ENCODE measurements around the gene BCDIN3D. TPM values are rescaled to one million over a fixed set of nuclear protein-coding genes. Genes with fewer than 3 reads are reported as not detected.

BCDIN3D gene
- total RNA-seq, 1 experiment from 2014 or later: 4.5 TPM

DNA sequence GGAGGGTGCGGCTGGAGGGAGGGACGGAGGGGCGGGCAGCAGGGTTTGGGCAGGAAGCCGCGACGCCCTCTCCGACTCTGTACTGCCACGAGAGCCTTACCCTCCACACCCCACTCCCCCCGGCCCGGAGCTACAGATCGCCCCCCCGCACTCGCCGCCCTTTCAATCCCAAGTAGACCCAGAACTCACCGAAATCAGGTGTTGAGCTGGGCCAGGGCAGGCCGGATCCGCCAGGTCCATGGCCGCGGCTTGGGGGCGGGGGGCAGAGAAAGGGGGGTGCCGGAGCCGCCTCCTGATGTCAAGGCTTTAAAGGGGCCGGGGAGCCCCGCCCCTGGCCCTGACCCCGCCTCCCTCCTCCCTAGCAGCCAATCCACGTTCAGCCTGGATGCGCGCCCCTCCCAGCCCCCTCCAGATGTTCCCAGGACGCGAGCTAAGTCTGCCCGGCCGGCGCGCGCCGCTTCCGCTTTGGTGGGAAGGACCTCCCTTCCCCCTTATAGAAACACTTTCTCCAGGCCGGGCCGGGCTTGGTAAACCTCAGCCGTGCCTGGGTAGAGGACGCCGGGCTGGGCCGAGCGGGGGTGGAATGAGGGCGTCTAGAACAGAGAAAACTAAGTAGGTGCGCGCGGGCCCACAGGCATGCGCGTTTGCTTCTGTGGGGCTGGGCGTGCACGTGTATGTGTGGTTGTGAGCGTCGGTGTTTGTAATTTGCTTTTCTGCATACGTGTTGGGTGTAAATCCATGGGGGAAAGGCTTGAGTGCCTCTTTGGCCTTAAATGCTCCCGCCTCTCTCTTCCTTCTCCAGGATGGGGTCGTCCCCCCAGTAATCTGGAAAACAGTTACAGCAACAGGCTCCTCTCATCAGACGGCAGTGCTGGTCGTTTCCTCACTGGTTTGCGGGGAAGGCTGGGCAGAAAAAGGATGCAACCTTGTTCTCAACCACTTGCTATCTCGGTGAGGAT is 14.5 kb downstream of the BCDIN3D start, which contains the start of gene NCKAP5L:
Gene NCKAP5L (minus strand): TSS at position 281 of the 959 bp plus-strand sequence. CDS start 24,369 bp downstream, outside the sequence.
- H3K27ac ChIP-seq (ENCODE audit: low read length): peak within 1 kb of the TSS; percentile 5; the same call in 1 of the 2 replicates
- intact Hi-C loops (cut with micrococcal nuclease): loop anchor here (2.0 kb wide), 1 partner anchor 14 kb away; the partner anchor contains the start of gene BCDIN3D
- H3K4me2 ChIP-seq (ENCODE audit: low read length): peak within 1 kb of the TSS; percentile 95
- TSS peak; percentile 84 for BruUV-seq (replicated peaks)
- ChIA-PET CTCF (interaction anchor here (0.6 to 1.1 kb wide), 3 partner anchors 11 to 242 kb away, joined by 3 to 12 read pairs (median 4); no protein-coding TSS in a partner anchor), POLR2A (ENCODE audit: unreplicated experiment) (interaction anchor here (0.6 to 0.7 kb wide), 6 partner anchors 15 to 470 kb away, joined by 3 to 24 read pairs (median 4); partner anchors contain the start of gene BCDIN3D)
- no peaks in the 10 kb centered on the region for H3K27me3 ChIP-seq (ENCODE audit: low read length)
- peaks cover 24% of the 10 kb centered on the region for H3K4me1 ChIP-seq (ENCODE audit: insufficient read depth, low read length)
- ATAC-seq: peak; percentile 87
- peak within 1 kb of the TSS; percentile 60 for H3K9ac ChIP-seq (ENCODE audit: low read length)
- no peaks in the 10 kb centered on the region for H3K36me3 ChIP-seq (ENCODE audit: low read depth, low read length)
- H3K9me2 ChIP-seq (replicated peaks; ENCODE audit: low read length): no peaks in the 10 kb centered on the region
- peak within 1 kb of the TSS; percentile 93 for H2AFZ ChIP-seq (ENCODE audit: low read length)
- DNase-seq: peak; percentile 90
- no peaks in the 10 kb centered on the region for H4K20me1 ChIP-seq (ENCODE audit: low read length)
- TF ChIP-seq CTCF (conservative IDR thresholded peaks at IDR 0.05; ENCODE audit: low read depth, low read length) (no peak), EZH2phosphoT487 (IDR thresholded peaks at IDR 0.05; ENCODE audit: borderline replicate concordance, low read length) (no peak), EZH2 (IDR thresholded peaks at IDR 0.05; ENCODE audit: low read length, unreplicated experiment) (no peak)
- H3K79me2 ChIP-seq (ENCODE audit: low read length): peaks cover 30% of the 10 kb centered on the region
- no peaks in the 10 kb centered on the region for H3F3A ChIP-seq (ENCODE audit: low read length, unreplicated experiment)
- no peaks in the 10 kb centered on the region for H3K9me3 ChIP-seq (ENCODE audit: low read length)
- peak within 1 kb of the TSS; percentile 80 for H3K4me3 ChIP-seq (ENCODE audit: low read length)

GRCh38 chr12:49827401-49828099 is 15.4 kb downstream of the BCDIN3D start:
- Histone ChIP-seq H3K36me3 (ENCODE audit: low read depth, low read length) (no peaks in the 10 kb centered on the region), H3K79me2 (ENCODE audit: low read length) (peaks cover 30% of the 10 kb centered on the region), H2AFZ (ENCODE audit: low read length) (peak overlapping the region; percentile 77), H3K4me2 (ENCODE audit: low read length) (peak overlapping the region; percentile 95), H3K27ac (ENCODE audit: low read length) (no peak overlapping the region), H3K27me3 (ENCODE audit: low read length) (no peaks in the 10 kb centered on the region), H3F3A (ENCODE audit: low read length, unreplicated experiment) (no peaks in the 10 kb centered on the region), H3K4me1 (ENCODE audit: insufficient read depth, low read length) (peaks cover 20% of the 10 kb centered on the region), H3K9me2 (replicated peaks; ENCODE audit: low read length) (no peaks in the 10 kb centered on the region), H3K9me3 (ENCODE audit: low read length) (no peaks in the 10 kb centered on the region), H3K9ac (ENCODE audit: low read length) (peak overlapping the region; percentile 60), H4K20me1 (ENCODE audit: low read length) (no peaks in the 10 kb centered on the region), H3K4me3 (ENCODE audit: low read length) (peak overlapping the region; percentile 80)
- ATAC-seq: peak; percentile 39
- ChIA-PET POLR2A (ENCODE audit: unreplicated experiment) (interaction anchor here (0.6 kb wide), 2 partner anchors 16 to 86 kb away, joined by 3 read pairs; no protein-coding TSS in a partner anchor), CTCF (interaction anchor here (0.6 to 1.1 kb wide), 2 partner anchors 12 to 116 kb away, joined by 3 to 4 read pairs; no protein-coding TSS in a partner anchor)
- no TSS peak for BruUV-seq (replicated peaks)
- peak; percentile 48 for DNase-seq
- no peak for TF ChIP-seq CTCF (conservative IDR thresholded peaks at IDR 0.05; ENCODE audit: low read depth, low read length)
- TF ChIP-seq EZH2 (IDR thresholded peaks at IDR 0.05; ENCODE audit: low read length, unreplicated experiment): no peak
- TF ChIP-seq EZH2phosphoT487 (IDR thresholded peaks at IDR 0.05; ENCODE audit: borderline replicate concordance, low read length): no peak
- intact Hi-C loops (cut with micrococcal nuclease): loop anchor here (2.0 kb wide), 1 partner anchor 15 kb away; the partner anchor contains the start of gene BCDIN3D
